Cardiac fibroblast (primary cell): ENCODE data around the gene NLGN1.

ENCODE experiments used
- DNase-seq, 2 donors: peaks; one replicate each; pipeline versions ENCODE4 v3.0.0 to v3.0.0-alpha.2; 2010; ENCODE audit warnings: low read depth in 2 of 2
- H3K4me3 ChIP-seq, 2 donors: replicated peaks in 1 of 2; 1 replicate in 1 of 2; 2 replicates in 1 of 2; pipeline ENCODE4 v1.5.1; 2011; ENCODE audit warnings: low read depth in 2 of 2, low read length in 2 of 2, mild to moderate bottlenecking in 2 of 2, moderate library complexity in 1 of 2
- TF ChIP-seq, protein P1 (sequence below): IDR thresholded peaks from one replicate; pipeline ENCODE4 v1.5.1; 2011; ENCODE audit warnings: low read depth, mild to moderate bottlenecking, low read length, inconsistent platforms

NLGN1 gene

DNA sequence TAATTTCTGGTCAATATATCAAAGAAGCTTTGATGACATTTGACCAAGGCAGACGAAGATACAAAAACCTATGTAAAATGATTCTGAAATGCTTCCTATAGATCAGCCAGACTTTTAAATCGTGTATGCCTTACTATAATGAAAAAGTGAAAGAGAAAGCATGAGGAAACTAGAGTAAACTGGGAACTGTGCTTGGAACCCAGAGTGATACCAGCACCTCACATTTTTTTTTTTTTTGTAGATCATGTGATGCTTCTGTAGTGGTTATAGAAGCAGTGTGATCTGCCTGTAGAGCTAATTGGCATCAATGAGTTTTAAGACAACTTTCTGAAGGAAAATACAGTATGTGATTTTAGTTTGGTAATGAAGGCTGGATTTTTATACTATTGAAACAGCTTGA lies 150.7 kb downstream of the NLGN1 start:
- TF ChIP-seq, protein P1, sequence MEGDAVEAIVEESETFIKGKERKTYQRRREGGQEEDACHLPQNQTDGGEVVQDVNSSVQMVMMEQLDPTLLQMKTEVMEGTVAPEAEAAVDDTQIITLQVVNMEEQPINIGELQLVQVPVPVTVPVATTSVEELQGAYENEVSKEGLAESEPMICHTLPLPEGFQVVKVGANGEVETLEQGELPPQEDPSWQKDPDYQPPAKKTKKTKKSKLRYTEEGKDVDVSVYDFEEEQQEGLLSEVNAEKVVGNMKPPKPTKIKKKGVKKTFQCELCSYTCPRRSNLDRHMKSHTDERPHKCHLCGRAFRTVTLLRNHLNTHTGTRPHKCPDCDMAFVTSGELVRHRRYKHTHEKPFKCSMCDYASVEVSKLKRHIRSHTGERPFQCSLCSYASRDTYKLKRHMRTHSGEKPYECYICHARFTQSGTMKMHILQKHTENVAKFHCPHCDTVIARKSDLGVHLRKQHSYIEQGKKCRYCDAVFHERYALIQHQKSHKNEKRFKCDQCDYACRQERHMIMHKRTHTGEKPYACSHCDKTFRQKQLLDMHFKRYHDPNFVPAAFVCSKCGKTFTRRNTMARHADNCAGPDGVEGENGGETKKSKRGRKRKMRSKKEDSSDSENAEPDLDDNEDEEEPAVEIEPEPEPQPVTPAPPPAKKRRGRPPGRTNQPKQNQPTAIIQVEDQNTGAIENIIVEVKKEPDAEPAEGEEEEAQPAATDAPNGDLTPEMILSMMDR, result no peak
- H3K4me3 ChIP-seq, result no peak overlapping the region
- no peak for DNase-seq

DNA sequence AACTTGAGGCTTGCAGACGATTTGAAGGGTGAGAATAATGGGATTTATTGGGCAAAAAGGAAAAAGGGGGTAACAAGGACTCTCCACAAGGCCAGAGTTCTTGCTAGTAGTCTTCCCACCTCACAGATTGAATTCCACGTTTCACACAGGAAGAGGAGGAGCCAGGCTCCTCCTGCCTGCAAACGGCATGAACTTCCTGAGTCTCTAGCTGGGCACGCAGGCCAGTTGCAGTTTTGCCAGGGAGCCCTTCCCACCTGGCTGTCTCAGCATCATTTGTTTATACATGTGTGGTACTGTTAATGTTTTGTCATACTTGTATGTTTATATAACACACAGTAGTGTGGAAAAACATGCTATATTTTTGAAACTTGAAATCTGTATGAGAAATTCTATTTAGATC lies 155.0 kb downstream of the NLGN1 start:
- TF ChIP-seq, protein P1, result no peak
- no peak for DNase-seq
- no peak overlapping the region for H3K4me3 ChIP-seq

DNA sequence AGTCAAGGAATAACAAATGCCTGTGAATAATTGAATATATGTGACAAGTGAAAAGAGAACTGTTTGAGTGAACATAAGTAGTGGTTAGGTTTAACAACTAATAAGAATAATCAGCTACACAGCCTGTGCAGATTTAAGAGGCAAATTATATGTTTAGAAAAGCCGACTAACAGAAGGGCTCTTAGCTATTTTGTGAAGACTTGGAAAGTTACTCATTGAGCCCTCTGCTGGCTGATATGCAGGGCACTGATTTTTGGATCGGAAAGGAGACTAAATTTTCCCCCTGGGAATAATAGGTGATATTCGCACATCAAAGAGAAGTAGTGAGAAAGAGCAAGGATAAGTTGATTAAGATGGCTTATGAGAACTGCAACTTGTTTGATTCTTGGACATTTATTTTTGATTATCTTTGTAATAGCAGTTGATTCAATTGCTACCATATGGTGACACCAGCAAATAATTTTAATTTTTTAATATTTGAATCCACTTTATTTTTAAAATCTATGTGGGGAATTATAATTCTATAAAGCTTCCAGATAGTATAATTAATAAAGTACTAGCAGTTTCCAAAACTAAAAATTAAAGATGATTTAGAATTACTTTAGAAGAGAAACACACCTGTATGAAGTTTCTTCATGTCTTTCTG lies 156.2 kb downstream of the NLGN1 start:
- TF ChIP-seq, protein P1, result peak; percentile 75
- H3K4me3 ChIP-seq, result no peak overlapping the region
- DNase-seq, result peak; percentile 61 to 64

DNA sequence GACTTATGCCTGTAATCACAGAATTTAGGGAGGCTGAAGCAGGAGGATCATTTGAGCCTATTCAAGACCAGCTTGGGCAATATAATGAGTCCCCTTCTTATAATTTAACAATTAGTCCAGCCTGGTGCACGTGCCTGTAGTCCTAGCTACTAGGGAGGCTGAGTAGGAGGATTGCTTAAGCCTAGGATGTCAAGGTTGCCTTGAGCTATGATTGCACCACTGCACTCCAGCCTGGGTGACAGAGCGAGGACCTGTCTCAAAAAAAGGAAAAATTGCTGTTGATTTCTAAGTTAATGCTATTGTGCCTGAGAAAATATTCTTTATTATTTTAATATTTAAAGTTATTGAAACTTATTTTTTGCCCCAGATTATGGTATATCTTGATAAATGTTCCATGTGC lies 159.0 kb downstream of the NLGN1 start:
- TF ChIP-seq, protein P1, result no peak
- no peak for DNase-seq
- H3K4me3 ChIP-seq, result no peak overlapping the region

DNA sequence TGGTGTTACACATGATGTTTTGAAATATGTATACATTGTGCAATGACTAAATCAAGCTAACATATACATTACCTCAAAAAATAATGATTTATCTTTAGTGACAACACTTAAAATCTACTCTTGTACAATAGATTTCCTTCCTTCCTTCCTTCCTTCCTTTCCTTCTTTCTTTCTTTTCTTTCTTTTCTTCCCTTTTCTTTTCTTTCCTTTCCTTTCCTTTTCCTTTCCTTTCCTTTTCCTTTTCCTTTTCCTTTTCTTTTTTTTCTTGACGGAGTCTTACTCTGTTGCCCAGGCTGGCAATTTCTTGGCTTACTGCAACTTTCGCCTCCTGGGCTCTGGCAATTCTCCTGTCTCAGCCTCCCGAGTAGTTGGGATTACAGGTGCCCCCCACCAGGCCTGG lies 170.5 kb downstream of the NLGN1 start:
- no peak for DNase-seq
- no peak overlapping the region for H3K4me3 ChIP-seq
- TF ChIP-seq, protein P1, result no peak

DNA sequence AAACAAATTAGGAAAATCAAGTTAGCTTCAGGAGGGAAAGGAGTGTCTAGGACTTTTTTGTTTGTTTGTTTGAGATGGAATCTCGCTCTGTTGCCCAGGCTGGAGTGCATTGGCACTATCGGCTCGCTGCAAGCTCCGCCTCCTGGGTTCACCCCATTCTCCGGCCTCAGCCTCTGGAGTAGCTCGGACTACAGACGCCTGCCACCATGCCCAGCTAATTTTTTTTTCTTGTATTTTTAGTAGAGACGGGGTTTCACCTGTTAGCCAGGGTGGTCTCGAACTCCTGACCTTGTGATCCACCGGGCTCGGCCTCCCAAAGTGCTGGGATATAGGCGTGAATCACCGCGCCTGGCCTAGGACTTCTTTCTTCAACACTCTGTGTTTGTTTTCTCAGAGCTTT lies 171.1 kb downstream of the NLGN1 start:
- no peak for DNase-seq
- TF ChIP-seq, protein P1, result no peak
- no peak overlapping the region for H3K4me3 ChIP-seq

DNA sequence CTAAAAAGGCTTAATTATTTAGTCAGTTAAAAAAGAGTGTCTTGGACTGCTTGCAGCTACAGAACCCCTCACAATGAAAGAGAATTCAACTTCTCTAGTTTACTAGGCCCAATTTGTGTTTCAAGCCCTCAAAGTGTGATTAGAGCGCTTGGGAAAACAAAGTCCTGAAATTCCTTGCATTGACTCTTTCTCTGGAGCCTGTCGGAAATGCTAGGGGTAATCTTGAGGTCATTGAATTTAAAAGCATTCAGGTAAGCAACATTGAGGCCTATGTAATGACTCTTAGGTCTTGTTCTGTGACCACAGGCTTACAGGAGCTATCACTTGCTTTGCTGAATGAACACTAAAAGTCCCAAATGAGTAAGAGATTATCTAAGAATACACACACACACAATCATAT lies 186.0 kb downstream of the NLGN1 start:
- no peak for DNase-seq
- no peak overlapping the region for H3K4me3 ChIP-seq
- TF ChIP-seq, protein P1, result no peak
